Astrocyte (in vitro differentiated cells and primary cell): Measurements from ENCODE around the gene SCAP.

Experiments used
- EZH2 ChIP-seq: IDR thresholded peaks from 2 replicates; pipeline ENCODE4 v1.6.1; 2012; ENCODE audit warnings: mild to moderate bottlenecking, low read length, inconsistent platforms; ENCODE audit not compliant: insufficient read depth
- TF ChIP-seq, protein P1 (sequence below): IDR thresholded peaks from 2 replicates; pipeline ENCODE4 v1.5.1; 2011; ENCODE audit warnings: low read depth, mild to moderate bottlenecking, inconsistent platforms, low read length, moderate library complexity; ENCODE audit not compliant: insufficient read depth

DNA sequence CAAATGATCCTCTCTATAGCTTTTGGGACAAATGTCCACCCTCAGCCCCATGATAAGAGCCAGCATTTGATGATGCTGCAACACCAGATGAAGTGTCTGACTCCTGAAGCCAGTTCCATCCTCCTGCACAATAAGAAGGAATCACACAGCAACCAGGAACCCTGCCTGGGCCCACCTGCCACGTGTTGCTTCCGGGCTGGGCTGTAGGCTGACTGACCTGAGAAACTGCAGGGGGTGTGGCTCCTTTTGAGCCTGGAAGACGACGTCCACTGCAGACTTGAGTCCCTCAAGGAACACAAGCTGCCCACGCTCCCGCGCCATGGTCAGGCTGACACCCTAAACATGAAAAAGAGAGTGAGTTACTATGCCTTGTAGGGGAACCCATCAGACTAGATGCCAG is 28.4 kb upstream of the SCAP start:
- TF ChIP-seq EZH2: no peak
- TF ChIP-seq, protein P1, sequence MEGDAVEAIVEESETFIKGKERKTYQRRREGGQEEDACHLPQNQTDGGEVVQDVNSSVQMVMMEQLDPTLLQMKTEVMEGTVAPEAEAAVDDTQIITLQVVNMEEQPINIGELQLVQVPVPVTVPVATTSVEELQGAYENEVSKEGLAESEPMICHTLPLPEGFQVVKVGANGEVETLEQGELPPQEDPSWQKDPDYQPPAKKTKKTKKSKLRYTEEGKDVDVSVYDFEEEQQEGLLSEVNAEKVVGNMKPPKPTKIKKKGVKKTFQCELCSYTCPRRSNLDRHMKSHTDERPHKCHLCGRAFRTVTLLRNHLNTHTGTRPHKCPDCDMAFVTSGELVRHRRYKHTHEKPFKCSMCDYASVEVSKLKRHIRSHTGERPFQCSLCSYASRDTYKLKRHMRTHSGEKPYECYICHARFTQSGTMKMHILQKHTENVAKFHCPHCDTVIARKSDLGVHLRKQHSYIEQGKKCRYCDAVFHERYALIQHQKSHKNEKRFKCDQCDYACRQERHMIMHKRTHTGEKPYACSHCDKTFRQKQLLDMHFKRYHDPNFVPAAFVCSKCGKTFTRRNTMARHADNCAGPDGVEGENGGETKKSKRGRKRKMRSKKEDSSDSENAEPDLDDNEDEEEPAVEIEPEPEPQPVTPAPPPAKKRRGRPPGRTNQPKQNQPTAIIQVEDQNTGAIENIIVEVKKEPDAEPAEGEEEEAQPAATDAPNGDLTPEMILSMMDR: no peak
